Osteoblast (primary cell): Measurements from ENCODE around the gene ACAN. TPM values are rescaled to one million over a fixed set of nuclear protein-coding genes. Genes with fewer than 3 reads are reported as not detected.

Source experiments
- DNase-seq: peaks from one replicate; pipeline ENCODE4 v3.0.0; 2011; ENCODE audit warnings: low spot score, mixed read lengths; ENCODE audit not compliant: insufficient read length; ENCODE audit errors: missing footprints
- H2AFZ ChIP-seq: 2 replicates; pipeline ENCODE4 v1.6.0; 2011; ENCODE audit warnings: mild to moderate bottlenecking, low read length
- H3K27ac ChIP-seq: 2 replicates; pipeline ENCODE4 v1.5.1; 2011; ENCODE audit warnings: mild to moderate bottlenecking, low read depth, low read length, moderate library complexity
- H3K27me3 ChIP-seq: 2 replicates; pipeline ENCODE4 v1.6.0; 2012; ENCODE audit warnings: mild to moderate bottlenecking, control low read depth, inconsistent platforms, low read length, moderate library complexity; ENCODE audit not compliant: insufficient read depth
- H3K36me3 ChIP-seq: 2 replicates; pipeline ENCODE4 v1.5.1; 2011; ENCODE audit warnings: mild to moderate bottlenecking, low read length, control low read depth, moderate library complexity; ENCODE audit not compliant: insufficient read depth
- H3K4me1 ChIP-seq: 2 replicates; pipeline ENCODE4 v1.5.1; 2011; ENCODE audit warnings: mild to moderate bottlenecking, low read length, control low read depth, moderate library complexity; ENCODE audit not compliant: insufficient read depth
- H3K4me2 ChIP-seq: 2 replicates; pipeline ENCODE4 v1.6.0; 2011; ENCODE audit warnings: mild to moderate bottlenecking, low read length; ENCODE audit not compliant: insufficient read depth
- H3K4me3 ChIP-seq: fragments of 200-600 bp; sonication (generic); 3 replicates; pipeline ENCODE4 v1.5.1; 2012; ENCODE audit warnings: mild to moderate bottlenecking, low read length, inconsistent platforms; ENCODE audit not compliant: insufficient read depth
- H3K79me2 ChIP-seq: 2 replicates; pipeline ENCODE4 v1.6.0; 2012; ENCODE audit warnings: mild to moderate bottlenecking, low read length, control low read depth, inconsistent platforms; ENCODE audit not compliant: insufficient read depth
- H3K9me3 ChIP-seq: 2 replicates; pipeline ENCODE4 v1.5.1; 2011; ENCODE audit warnings: low read depth, low read length, control low read depth
- H4K20me1 ChIP-seq: 2 replicates; pipeline ENCODE4 v1.6.0; 2012; ENCODE audit warnings: mild to moderate bottlenecking, low read length, control low read depth; ENCODE audit not compliant: insufficient read depth
- total RNA-seq: library from RNA; depleted of rRNA; stranded (reverse); fragments of >200 nt; gene quantifications from 2 replicates; pipeline ENCODE4 v1.2.3, GENCODE V29; 2012
- TF ChIP-seq, protein P1 (sequence below): IDR thresholded peaks from 2 replicates; pipeline ENCODE4 v1.5.1; 2011; ENCODE audit warnings: mild to moderate bottlenecking, low read depth, low read length, moderate library complexity; ENCODE audit errors: extremely low read depth

Gene ACAN
- total RNA-seq, 1 donor: 12.7 TPM

DNA sequence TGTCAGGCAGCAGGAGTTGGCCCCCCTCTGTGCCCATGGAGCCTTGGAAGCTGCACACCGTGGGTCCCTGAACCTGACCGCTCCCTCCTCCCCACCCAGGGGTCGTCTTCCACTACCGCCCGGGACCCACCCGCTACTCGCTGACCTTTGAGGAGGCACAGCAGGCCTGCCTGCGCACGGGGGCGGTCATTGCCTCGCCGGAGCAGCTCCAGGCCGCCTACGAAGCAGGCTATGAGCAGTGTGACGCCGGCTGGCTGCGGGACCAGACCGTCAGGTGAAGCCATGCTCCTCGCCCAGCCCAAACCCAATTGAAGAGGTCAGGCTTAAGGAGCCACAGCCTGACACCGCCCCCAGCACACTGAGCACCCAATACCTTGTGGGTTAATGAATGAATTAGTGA is 43.9 kb downstream of the ACAN start:
- H4K20me1 ChIP-seq: no peaks in the 10 kb centered on the region
- no peak overlapping the region for H3K27ac ChIP-seq
- H3K27me3 ChIP-seq: peaks cover 6% of the 10 kb centered on the region
- H3K4me3 ChIP-seq: no peak overlapping the region
- H2AFZ ChIP-seq: no peak overlapping the region
- TF ChIP-seq, protein P1, sequence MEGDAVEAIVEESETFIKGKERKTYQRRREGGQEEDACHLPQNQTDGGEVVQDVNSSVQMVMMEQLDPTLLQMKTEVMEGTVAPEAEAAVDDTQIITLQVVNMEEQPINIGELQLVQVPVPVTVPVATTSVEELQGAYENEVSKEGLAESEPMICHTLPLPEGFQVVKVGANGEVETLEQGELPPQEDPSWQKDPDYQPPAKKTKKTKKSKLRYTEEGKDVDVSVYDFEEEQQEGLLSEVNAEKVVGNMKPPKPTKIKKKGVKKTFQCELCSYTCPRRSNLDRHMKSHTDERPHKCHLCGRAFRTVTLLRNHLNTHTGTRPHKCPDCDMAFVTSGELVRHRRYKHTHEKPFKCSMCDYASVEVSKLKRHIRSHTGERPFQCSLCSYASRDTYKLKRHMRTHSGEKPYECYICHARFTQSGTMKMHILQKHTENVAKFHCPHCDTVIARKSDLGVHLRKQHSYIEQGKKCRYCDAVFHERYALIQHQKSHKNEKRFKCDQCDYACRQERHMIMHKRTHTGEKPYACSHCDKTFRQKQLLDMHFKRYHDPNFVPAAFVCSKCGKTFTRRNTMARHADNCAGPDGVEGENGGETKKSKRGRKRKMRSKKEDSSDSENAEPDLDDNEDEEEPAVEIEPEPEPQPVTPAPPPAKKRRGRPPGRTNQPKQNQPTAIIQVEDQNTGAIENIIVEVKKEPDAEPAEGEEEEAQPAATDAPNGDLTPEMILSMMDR: no peak
- H3K9me3 ChIP-seq: no peaks in the 10 kb centered on the region
- H3K4me1 ChIP-seq: no peaks in the 10 kb centered on the region
- no peaks in the 10 kb centered on the region for H3K36me3 ChIP-seq
- H3K4me2 ChIP-seq: no peak overlapping the region
- no peaks in the 10 kb centered on the region for H3K79me2 ChIP-seq
- no peak for DNase-seq

DNA sequence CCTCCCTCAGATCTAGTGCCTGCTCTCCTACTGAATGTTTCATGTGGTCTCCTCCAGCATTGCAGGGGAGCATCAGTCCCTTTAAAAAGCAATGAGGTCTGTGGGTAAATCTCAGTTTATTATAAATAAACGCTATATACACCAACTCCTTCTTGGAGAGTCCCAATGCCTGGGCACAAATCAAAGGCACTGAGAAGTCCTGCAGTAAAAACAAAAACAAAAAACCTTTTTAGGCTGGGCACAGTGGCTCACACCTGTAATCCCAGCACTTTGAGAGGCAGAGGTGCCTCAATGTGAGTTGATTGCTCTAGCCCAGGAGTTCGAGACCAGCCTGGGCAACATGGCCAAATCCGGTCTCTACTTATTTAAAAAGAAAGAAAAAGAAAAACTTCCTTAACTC is 45.0 kb downstream of the ACAN start:
- Histone ChIP-seq H3K9me3 (no peaks in the 10 kb centered on the region), H3K4me1 (no peaks in the 10 kb centered on the region), H3K4me2 (no peak overlapping the region), H3K27me3 (peaks cover 6% of the 10 kb centered on the region), H2AFZ (no peak overlapping the region), H3K36me3 (no peaks in the 10 kb centered on the region), H4K20me1 (no peaks in the 10 kb centered on the region), H3K4me3 (no peak overlapping the region), H3K27ac (no peak overlapping the region), H3K79me2 (no peaks in the 10 kb centered on the region)
- TF ChIP-seq, protein P1: no peak
- DNase-seq: no peak

DNA sequence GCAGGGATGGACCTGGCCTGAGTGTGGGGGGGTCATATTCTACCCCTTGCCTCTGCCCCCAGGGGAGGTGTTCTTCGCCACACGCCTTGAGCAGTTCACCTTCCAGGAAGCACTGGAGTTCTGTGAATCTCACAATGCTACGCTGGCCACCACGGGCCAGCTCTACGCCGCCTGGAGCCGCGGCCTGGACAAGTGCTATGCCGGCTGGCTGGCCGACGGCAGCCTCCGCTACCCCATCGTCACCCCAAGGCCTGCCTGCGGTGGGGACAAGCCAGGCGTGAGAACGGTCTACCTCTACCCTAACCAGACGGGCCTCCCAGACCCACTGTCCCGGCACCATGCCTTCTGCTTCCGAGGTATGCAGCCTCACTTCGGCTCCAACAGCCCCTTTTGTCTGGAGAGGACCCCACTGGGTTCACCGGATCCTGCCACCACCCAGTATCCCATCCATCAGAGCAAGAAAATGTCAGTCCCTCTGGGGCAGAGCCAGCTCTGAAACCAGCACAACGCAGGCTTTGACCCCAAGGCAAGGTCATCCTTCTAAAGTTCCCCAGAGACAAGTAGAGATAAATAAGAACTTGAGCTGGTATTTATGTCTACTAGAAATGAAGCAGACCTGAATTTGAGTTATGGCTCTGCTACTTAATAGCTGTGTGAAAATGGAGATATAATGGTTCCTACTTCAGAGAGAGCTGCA is 46.3 kb downstream of the ACAN start:
- H3K4me2 ChIP-seq: no peak overlapping the region
- no peak overlapping the region for H2AFZ ChIP-seq
- H3K36me3 ChIP-seq: no peaks in the 10 kb centered on the region
- no peaks in the 10 kb centered on the region for H3K9me3 ChIP-seq
- peak; percentile 8 for DNase-seq
- no peaks in the 10 kb centered on the region for H4K20me1 ChIP-seq
- no peaks in the 10 kb centered on the region for H3K79me2 ChIP-seq
- H3K27me3 ChIP-seq: peaks cover 6% of the 10 kb centered on the region
- no peak overlapping the region for H3K27ac ChIP-seq
- TF ChIP-seq, protein P1: no peak
- no peaks in the 10 kb centered on the region for H3K4me1 ChIP-seq
- no peak overlapping the region for H3K4me3 ChIP-seq

DNA sequence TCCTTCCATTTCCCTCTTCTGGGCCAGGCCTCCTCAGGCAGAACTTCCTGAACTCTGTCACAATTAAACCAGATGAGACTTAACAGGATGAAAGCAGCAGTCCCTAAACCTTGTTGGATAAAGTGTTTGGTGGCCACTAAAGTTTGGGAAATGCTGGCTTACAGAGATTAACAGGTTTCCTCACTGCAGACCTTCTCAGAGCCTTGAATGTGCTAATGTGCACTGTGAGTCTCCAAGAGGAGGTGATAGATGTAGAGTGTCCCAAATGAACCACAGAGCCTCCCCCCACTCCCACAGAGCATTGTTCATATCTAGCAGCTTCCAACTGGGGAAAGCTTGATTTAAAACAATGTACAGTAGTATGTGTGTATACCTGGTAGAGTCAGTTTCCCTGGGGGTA is 49.2 kb downstream of the ACAN start:
- no peaks in the 10 kb centered on the region for H3K36me3 ChIP-seq
- H3K9me3 ChIP-seq: no peaks in the 10 kb centered on the region
- H2AFZ ChIP-seq: no peak overlapping the region
- TF ChIP-seq, protein P1: no peak
- DNase-seq: peak; percentile 25
- no peak overlapping the region for H3K4me2 ChIP-seq
- no peaks in the 10 kb centered on the region for H3K79me2 ChIP-seq
- no peaks in the 10 kb centered on the region for H4K20me1 ChIP-seq
- H3K4me3 ChIP-seq: no peak overlapping the region
- H3K27me3 ChIP-seq: peaks cover 10% of the 10 kb centered on the region
- no peak overlapping the region for H3K27ac ChIP-seq
- H3K4me1 ChIP-seq: no peaks in the 10 kb centered on the region
